ENCODE data around the gene ARVCF. TPM values are rescaled to one million over a fixed set of nuclear protein-coding genes. Genes with fewer than 3 reads are reported as not detected.

The ARVCF gene
- total and polyA plus RNA-seq, 2 donors (not counting 1 experiment from before 2014, with no cell fraction given), result 2.2 to 6.7 TPM

- H3K9me3 Mint-ChIP-seq (ENCODE audit: insufficient read depth), result peaks cover 4% of the 10 kb centered on the region
- no peaks in the 10 kb centered on the region for H4K20me1 ChIP-seq (ENCODE audit: control insufficient read depth, insufficient read depth, low read length, poor library complexity, severe bottlenecking)
- ChIA-PET POLR2A (no interaction called here), CTCF (no interaction called here)
- H3K79me2 ChIP-seq (ENCODE audit: control insufficient read depth, insufficient read depth, low read length), result no peaks in the 10 kb centered on the region
- intact Hi-C loops (cut with micrococcal nuclease), result no loop called here
- no peak overlapping the region for H3K9ac ChIP-seq (ENCODE audit: low read length)
- no peaks in the 10 kb centered on the region for H3K36me3 ChIP-seq (replicated peaks in 1 of 2; ENCODE audit: control extremely low read depth in 1 of 2, control insufficient read depth in 1 of 2, extremely low read depth in 1 of 2, insufficient read depth in 2 of 2, low read length in 1 of 2)
- no peaks in the 10 kb centered on the region for H3K4me1 ChIP-seq (ENCODE audit: control insufficient read depth in 2 of 2, insufficient read depth in 2 of 2, low read length in 2 of 2)
- no peak for TF ChIP-seq EZH2 (IDR thresholded peaks at IDR 0.05; ENCODE audit: borderline replicate concordance, insufficient read depth, low read depth, low read length, poor library complexity, severe bottlenecking)
- no peak for TF ChIP-seq CTCF (IDR thresholded peaks at IDR 0.05)
- ATAC-seq (ENCODE audit: low read depth) (no peak), DNase-seq (no peak)
- H3K4me1 Mint-ChIP-seq, result no peaks in the 10 kb centered on the region
- H3K9me3 ChIP-seq (ENCODE audit: control extremely low read depth in 1 of 3, control insufficient read depth in 2 of 3, insufficient read depth in 1 of 3, low read length in 2 of 3), result peaks cover 0 to 9% (median 7%) of the 10 kb centered on the region in 3 donors
- no peak overlapping the region for H3K4me3 Mint-ChIP-seq
- WGBS (ENCODE audit: insufficient coverage), result 90% methylated on average over 7 of the region's 8 CpGs
- no peak overlapping the region for H3K4me2 ChIP-seq (replicated peaks; ENCODE audit: low read depth, low read length, poor library complexity, severe bottlenecking)
- no peak overlapping the region for H3K4me3 ChIP-seq (ENCODE audit: control extremely low read depth in 1 of 5, extremely low read depth in 1 of 5, insufficient read depth in 1 of 5, low read depth in 2 of 5, low read length in 4 of 5)
- no peak overlapping the region for H3K27ac Mint-ChIP-seq
- H2AFZ ChIP-seq (ENCODE audit: insufficient read depth, low read depth, low read length, poor library complexity, severe bottlenecking), result no peak overlapping the region
- no peaks in the 10 kb centered on the region for H3K27me3 Mint-ChIP-seq
- no peaks in the 10 kb centered on the region for H3K27me3 ChIP-seq (replicated peaks in 1 of 4; ENCODE audit: control extremely low read depth in 1 of 4, control insufficient read depth in 3 of 4, insufficient read depth in 4 of 4, low read length in 3 of 4)
- H3K27ac ChIP-seq (ENCODE audit: low read length in 2 of 2), result no peak overlapping the region
Measured at GRCh38 chr22:19998991-19999820, 17.4 kb downstream of the ARVCF start.

- ChIA-PET POLR2A (no interaction called here), CTCF (no interaction called here)
- H3K27ac Mint-ChIP-seq, result no peak overlapping the region
- Histone ChIP-seq H3K36me3 (replicated peaks in 1 of 2; ENCODE audit: control extremely low read depth in 1 of 2, control insufficient read depth in 1 of 2, extremely low read depth in 1 of 2, insufficient read depth in 2 of 2, low read length in 1 of 2) (no peaks in the 10 kb centered on the region), H3K4me1 (ENCODE audit: control insufficient read depth in 2 of 2, insufficient read depth in 2 of 2, low read length in 2 of 2) (no peaks in the 10 kb centered on the region), H3K9ac (ENCODE audit: low read length) (no peak overlapping the region), H3K9me3 (ENCODE audit: control extremely low read depth in 1 of 3, control insufficient read depth in 2 of 3, insufficient read depth in 1 of 3, low read length in 2 of 3) (peaks cover 0 to 9% (median 3%) of the 10 kb centered on the region in 3 donors), H2AFZ (ENCODE audit: insufficient read depth, low read depth, low read length, poor library complexity, severe bottlenecking) (no peak overlapping the region), H3K27ac (ENCODE audit: low read length in 2 of 2) (no peak overlapping the region), H3K4me2 (replicated peaks; ENCODE audit: low read depth, low read length, poor library complexity, severe bottlenecking) (no peak overlapping the region), H3K79me2 (ENCODE audit: control insufficient read depth, insufficient read depth, low read length) (no peaks in the 10 kb centered on the region), H3K27me3 (replicated peaks in 1 of 4; ENCODE audit: control extremely low read depth in 1 of 4, control insufficient read depth in 3 of 4, insufficient read depth in 4 of 4, low read length in 3 of 4) (no peaks in the 10 kb centered on the region), H3K4me3 (ENCODE audit: control extremely low read depth in 1 of 5, extremely low read depth in 1 of 5, insufficient read depth in 1 of 5, low read depth in 2 of 5, low read length in 4 of 5) (no peak overlapping the region), H4K20me1 (ENCODE audit: control insufficient read depth, insufficient read depth, low read length, poor library complexity, severe bottlenecking) (no peaks in the 10 kb centered on the region)
- no peaks in the 10 kb centered on the region for H3K27me3 Mint-ChIP-seq
- H3K9me3 Mint-ChIP-seq (ENCODE audit: insufficient read depth), result peaks cover under 1% of the 10 kb centered on the region
- DNase-seq (no peak), ATAC-seq (ENCODE audit: low read depth) (no peak)
- no peak overlapping the region for H3K4me3 Mint-ChIP-seq
- intact Hi-C loops (cut with micrococcal nuclease), result no loop called here
- WGBS (ENCODE audit: insufficient coverage), result 64% methylated on average over 14 of the region's 16 CpGs
- no peaks in the 10 kb centered on the region for H3K4me1 Mint-ChIP-seq
- TF ChIP-seq CTCF (IDR thresholded peaks at IDR 0.05), result no peak
- no peak for TF ChIP-seq EZH2 (IDR thresholded peaks at IDR 0.05; ENCODE audit: borderline replicate concordance, insufficient read depth, low read depth, low read length, poor library complexity, severe bottlenecking)
Measured at GRCh38 chr22:19998232-19998951, 18.2 kb downstream of the ARVCF start.

All from B cell (primary cell).